ENCODE results near the gene FITM1.

FITM1 gene

DNA sequence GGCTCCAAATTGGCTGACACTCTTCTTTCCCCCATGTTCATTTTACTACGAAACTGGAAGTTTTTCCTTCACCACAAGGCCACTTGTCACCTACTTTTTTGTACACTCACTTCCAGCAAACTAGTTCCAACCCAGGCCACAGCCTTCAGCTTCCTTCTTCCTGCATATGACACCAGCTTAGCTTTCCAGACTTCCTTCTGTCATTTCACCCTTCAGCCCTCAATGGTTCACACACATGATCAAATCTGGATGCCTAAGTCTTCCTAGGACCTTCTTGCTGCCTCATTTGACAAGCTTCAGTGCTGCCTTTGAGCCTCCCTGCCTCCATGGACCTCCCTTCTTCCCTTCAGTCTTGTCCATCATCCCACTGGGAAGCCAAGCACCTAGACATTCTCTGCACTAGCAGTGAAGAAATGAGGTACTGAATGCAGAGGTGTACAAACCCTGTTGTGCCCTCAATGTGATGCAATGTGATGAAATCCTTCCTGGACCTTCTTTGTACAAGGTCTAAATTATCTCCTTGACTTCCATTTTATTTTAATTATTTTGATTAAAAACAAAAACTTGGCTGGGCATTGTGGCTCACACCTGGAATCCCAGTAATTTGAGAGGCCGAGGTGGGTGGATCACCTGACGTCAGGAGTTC is 37.1 kb downstream of the FITM1 start:
- TF ChIP-seq CTCF (IDR thresholded peaks at IDR 0.05; ENCODE audit: low read depth, low read length, missing control alignments): no peak
- H3K4me3 ChIP-seq (replicated peaks; ENCODE audit: low read depth, low read length): no peak overlapping the region
- DNase-seq (ENCODE audit: extremely low read depth, low read depth): no peak

GRCh38 chr14:24171422-24172260 is 41.2 kb downstream of the FITM1 start, which contains the start of gene REC8:
Gene REC8, plus strand, starts transcription at chr14:24172080. Its CDS starts 473 bp downstream, at chr14:24172553.
- H3K4me3 ChIP-seq (replicated peaks; ENCODE audit: low read depth, low read length): no peak within 1 kb of the TSS
- DNase-seq (ENCODE audit: extremely low read depth, low read depth): no peak
- no peak for TF ChIP-seq CTCF (IDR thresholded peaks at IDR 0.05; ENCODE audit: low read depth, low read length, missing control alignments)

- H3K4me3 ChIP-seq (replicated peaks; ENCODE audit: low read depth, low read length): no peak overlapping the region
- DNase-seq (ENCODE audit: extremely low read depth, low read depth): no peak
These were observed 41.9 kb downstream of the FITM1 start for GRCh38 chr14:24172261-24172860.

DNA sequence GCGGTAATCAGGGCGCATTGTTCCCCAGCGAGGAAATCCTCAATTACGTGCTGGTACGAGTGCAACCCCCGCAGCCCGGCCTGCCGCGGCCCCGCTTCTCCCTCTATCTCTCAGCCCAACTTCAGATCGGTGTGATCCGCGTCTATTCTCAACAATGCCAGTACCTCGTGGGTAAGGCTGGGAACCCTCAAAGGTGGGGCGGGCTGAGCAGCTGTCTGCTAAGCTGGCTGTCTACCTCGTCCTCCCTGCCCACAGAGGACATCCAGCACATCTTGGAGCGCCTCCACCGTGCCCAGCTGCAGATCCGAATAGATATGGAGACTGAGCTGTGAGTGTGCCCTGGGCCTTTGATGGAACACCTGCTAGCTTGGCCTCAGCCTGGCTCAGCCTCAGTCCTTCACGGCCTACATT is 42.4 kb downstream of the FITM1 start:
- H3K4me3 ChIP-seq (replicated peaks; ENCODE audit: low read depth, low read length): no peak overlapping the region
- no peak for TF ChIP-seq CTCF (IDR thresholded peaks at IDR 0.05; ENCODE audit: low read depth, low read length, missing control alignments)
- DNase-seq (ENCODE audit: extremely low read depth, low read depth): no peak

More at GRCh38 chr14:24172261-24172860, 41.9 kb downstream of the FITM1 start:
- TF ChIP-seq CTCF (IDR thresholded peaks at IDR 0.05; ENCODE audit: low read depth, low read length, missing control alignments): no peak

- no peak for DNase-seq (ENCODE audit: extremely low read depth, low read depth)
- no peak overlapping the region for H3K4me3 ChIP-seq (replicated peaks; ENCODE audit: low read depth, low read length)
- TF ChIP-seq CTCF (IDR thresholded peaks at IDR 0.05; ENCODE audit: low read depth, low read length, missing control alignments): no peak
These were observed 46.1 kb downstream of the FITM1 start for GRCh38 chr14:24176599-24176998.

DNA sequence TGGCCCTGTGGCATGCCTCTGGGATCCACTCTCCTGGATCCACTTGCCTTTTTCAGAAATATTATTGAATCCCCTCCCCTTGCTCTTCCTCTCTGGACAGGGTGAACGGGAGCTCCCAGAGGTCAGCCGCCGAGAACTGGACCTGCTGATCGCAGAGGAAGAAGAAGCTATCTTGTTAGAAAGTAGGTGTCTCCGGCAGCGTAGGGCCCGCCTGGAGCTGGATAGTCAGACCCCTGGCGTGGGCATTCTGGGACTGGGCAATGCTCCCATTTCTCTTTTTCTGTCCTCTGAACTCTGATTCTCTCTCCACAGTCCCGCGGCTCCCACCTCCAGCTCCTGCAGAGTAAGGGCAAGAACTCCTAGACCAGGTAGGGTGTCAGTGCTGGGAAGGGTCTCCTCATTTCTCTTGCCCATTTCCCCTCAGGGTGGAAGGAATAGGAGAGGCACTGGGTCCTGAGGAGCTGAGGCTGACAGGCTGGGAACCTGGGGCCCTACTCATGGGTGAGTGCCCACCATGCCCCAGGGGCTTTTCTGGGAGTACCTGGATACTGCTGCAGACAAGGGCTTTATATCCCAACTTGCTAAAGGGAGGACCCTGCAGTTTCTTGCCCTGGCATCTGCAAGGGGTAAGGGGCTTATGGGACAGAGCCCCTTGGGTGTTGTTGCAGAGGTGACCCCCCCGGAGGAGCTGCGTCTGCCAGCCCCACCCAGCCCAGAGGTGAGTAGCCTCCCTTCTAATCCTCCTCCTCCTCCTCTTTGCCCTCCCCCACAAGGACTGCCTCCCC is 46.8 kb downstream of the FITM1 start:
- no peak overlapping the region for H3K4me3 ChIP-seq (replicated peaks; ENCODE audit: low read depth, low read length)
- DNase-seq (ENCODE audit: extremely low read depth, low read depth): no peak
- TF ChIP-seq CTCF (IDR thresholded peaks at IDR 0.05; ENCODE audit: low read depth, low read length, missing control alignments): no peak

Measured in HFF-Myc (cell line).